NCI-H446 treated with DMSO at 0.1 percent for 48 hours (cell line): Measurements from ENCODE around the gene USP15.

Experiments used
- DNase-seq: peaks from one replicate; lab custom pipeline; 2025; lab: John Stamatoyannopoulos, UW

Gene USP15

GRCh38 chr12:62284749-62285148 lies 24.5 kb downstream of the USP15 start:
- DNase-seq, result no peak

- DNase-seq, result no peak
These were observed 25.1 kb downstream of the USP15 start for GRCh38 chr12:62285284-62285683.

DNA sequence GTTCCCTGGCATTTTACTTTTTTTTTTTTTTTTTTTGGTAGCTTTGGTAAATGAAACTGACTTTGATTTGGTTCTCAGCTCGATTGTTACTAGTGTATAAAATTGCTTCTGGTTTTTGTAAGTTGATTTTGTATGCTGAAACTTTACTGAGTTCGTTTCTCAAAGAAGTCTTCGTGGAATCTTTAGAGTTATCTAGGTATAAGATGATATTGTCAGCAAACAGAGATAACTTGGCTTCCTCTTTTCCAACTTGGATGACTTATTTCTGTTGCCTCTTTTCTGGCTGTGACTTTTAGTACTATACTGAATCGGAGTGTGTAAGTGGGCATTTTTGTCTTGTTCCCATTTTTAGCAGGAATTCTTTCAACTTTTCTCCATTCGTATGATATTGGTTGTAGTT lies 28.1 kb downstream of the USP15 start:
- no peak for DNase-seq

DNA sequence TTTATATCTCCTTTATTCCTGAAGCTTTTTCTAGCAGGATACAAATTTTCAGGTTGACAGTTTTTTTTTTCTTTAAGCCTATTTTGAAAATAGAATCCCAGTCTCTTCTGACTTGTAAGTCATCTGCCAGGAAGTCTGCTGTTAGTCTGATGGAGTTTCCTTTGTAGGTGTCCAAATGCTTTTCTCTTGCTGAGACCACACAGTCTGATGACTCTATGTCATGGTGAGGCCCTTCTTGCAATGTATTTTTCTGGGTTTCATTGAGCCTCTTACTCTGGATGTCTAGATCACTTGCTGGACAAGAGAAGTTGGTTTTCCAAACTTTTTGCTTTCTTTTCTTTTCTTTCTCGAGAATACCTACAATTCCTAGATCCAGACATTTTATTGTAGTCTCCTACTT lies 30.6 kb downstream of the USP15 start:
- no peak for DNase-seq

DNA sequence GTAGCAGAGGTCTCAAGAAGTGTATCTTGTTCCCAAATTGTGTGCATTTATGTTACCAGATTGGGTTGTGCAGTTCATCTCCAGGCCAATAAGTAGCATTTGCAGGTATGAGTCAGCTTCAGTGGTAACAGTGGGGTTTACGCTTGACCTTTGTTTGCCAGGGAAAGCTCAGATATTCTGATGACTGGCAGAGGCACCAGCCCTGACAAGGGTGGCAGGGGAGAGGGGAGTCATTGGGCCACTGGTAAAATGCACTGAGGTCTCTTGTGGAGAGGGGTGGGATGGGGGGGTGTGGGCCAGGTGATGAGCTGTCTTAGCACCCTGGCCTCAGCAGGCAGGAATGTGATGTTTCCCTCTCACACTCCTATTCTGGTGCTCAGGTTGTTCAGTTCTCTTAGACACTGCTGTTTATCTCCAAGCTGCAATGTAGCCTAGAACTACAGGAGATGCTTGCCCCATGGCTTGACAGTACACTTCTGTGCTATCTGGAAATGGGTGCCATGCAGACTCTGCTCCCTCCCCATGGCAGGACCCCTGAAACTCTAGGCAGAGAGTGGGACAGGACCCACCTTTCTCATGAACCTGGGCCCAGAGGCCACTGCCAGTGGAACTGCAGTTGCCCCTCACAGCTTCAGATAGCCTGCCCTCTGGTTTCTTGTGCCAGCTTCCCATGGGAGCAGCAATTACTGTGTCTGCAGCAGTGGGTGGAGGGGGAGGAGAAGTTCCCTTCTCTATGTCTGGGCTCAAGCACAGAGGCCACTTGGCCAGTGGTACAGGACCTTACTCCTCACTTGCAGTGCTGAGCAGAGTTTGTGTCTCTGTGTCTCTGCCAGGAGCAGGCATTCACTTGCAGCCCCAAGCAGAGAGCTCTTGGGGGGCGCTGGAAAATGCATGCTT lies 31.9 kb downstream of the USP15 start:
- DNase-seq, result no peak

DNA sequence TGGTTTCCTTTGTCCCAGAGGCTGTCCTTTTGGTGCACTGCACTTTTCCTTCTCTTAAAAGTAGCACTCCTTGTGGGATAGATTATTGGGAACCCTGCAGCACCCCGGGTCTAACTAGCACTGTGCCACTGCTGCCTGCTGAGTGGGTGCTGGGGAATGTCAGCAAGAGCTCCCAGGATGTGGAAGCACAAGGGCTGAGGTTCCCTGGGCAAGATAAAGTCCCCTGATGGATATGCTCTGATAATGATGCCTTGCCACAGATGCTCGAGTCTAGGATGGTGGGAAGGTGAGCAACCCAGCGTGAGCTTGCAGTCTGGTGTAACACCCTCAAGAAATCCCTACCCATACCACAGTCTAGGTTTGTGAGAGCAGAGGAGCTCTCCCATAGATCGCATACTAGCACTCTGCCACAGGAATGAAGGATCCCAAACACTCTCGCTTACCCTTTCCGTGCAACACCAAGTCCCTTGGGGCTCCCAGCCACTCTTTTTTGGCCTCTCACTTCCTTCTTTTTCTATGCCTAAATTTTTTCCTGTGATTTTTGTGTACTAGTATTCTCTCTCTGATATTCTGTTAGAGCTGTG lies 32.6 kb downstream of the USP15 start:
- no peak for DNase-seq

DNA sequence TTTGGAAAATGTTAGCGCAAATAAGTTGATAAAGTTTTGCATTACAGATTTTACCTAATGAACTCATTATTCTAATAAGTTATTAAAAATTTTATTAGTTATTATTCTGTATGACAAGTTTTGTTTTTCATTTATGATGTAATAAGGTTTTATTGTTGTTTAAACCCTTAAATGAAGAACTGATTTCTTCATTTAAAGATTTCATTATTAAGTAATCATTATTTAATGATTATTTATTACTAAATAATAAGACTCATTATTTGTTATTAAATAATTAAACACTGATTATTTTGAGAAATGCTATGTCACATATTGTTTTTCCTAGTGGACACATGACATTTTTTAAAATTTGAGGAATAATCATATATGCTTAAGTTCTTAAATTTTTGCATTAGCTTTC lies 34.2 kb downstream of the USP15 start:
- no peak for DNase-seq

DNA sequence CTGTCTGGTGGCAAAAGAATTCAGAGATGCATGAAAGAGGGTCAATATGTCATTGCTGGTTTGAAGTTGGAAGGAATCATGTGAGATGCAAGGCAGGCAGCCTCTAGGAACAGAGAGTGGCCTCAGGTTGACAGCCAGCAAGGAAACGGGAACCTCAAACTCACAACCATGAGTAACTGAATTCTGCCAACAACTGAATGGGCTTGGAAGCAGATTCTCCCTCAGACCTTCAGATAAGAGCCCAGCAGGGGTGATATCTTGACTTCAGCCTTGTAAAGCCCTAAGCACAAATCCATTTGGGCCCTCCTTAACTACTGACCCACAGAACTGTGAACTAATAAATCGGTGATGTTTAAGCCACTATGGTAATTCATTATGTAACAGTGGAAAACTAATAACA lies 35.8 kb downstream of the USP15 start:
- DNase-seq, result no peak

- DNase-seq, result no peak
These were observed 37.1 kb downstream of the USP15 start for GRCh38 chr12:62297321-62297720.

DNA sequence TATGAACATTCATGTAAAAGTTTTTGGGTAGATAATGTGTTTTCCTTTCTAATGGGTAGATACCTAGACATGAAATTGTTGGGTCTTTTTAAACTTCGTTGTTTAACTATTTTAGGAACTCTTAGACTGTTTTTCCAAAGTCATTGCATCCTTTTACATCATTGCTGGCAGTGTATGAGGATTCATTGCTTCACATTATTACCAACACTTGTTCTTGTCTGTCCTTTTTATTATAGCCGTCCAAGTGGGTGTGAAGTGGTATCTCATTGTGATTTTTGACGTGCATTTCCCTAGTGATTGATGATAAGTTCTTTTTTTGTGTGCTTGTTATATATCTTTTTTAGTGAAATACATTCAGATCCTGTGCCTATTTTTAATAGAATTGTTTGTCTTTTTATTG lies 39.4 kb downstream of the USP15 start:
- DNase-seq, result no peak

DNA sequence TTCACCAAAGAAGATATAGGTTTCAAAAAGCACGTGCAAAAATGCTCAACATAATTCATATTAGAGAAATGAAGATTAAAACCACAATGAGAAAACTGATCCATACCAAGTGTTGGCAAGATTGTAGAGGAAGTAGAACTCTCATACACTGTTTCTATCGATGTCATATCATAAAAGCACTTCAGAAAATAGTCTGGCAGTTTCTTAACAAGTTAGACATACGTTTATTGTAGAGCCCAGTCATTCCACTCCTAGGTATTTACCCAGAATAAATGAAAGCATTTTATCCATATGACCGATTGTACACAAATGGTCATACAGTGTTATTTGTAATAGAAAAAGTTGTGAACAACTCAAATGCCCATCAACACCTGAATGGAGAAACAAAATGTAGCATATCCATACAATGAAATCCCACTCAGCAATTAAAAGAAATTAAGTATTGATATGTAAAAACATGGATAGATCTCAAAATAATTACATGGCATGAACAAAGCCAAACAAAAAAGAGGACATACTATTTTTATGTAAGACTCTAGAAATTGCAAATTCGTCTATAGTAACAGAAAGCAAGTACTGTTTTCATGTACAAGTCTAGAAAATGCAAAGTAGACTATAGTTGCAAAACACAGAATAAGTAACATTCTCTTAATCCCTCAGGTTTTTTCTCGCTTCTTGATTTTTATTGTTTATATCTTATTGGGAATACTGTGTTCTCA lies 41.0 kb downstream of the USP15 start:
- no peak for DNase-seq

DNA sequence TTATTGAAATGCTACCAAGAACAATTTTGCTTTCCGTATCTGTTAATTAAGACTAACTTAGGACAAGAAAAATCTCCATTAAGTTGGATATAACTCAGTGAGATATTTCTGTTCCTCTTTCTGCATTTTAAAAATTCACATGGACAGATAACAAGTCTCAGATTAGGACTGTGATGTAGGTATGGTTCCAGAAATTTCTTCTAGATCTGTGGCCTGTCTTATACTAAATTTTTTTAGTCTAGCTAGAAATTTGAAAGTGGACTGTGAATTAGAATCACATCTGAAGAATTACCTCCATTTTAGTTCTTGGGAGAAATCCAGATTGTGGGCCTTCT lies 41.6 kb downstream of the USP15 start:
- DNase-seq, result no peak

- DNase-seq, result no peak
These were observed 44.4 kb downstream of the USP15 start for GRCh38 chr12:62304560-62304959.

- no peak for DNase-seq
These were observed 45.6 kb downstream of the USP15 start for GRCh38 chr12:62305778-62306177.

- no peak for DNase-seq
These were observed 46.6 kb downstream of the USP15 start for GRCh38 chr12:62306569-62307530.

GRCh38 chr12:62308201-62308600 lies 48.0 kb downstream of the USP15 start:
- no peak for DNase-seq

DNA sequence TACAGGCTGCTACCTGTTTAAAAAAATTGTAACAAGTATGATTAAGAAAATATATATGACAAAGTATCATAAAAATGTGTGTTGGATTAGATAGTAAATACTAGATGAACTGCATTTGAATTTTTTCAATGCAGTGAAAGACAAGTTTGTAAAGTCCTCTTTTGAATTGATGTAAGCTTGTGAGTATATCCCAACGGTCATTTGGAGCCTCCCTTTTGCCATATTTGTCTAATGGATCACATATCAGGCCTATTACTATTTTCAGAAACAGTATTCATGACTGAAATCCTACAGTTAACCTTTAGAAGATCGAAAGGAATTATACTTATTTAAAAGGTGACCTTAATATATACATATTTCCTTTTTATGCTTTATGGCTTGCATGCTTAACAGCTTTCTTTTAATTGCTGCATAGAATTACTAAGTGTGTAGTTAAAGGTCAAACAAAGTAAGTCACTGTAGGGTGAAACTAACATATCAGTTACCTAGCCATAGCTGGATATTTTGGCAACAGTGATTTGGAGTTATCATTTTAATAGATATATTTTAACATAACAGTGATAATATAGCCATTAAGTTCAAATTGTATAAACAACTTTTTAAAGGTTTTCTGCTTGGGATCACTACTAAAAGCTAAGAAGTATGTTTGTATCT lies 53.6 kb downstream of the USP15 start:
- no peak for DNase-seq

DNA sequence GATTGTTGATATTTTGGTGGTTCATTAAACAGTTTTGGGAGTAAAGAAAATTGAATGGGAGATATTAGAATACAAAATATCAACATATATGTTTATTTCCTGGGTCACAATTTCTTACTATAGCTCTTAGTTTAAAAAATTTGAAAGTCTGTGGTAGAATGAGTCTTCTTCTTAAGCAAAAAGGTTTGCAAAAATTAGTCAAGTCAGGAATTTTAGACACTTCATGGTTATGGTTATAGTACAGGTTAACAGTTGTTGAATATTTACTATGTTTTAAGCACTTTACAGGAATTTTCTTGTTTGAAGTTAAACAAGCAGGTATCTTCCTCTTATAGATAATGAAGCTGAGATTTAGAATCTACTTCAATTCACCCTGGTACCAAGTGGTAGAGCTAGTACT lies 56.8 kb downstream of the USP15 start:
- DNase-seq, result no peak

DNA sequence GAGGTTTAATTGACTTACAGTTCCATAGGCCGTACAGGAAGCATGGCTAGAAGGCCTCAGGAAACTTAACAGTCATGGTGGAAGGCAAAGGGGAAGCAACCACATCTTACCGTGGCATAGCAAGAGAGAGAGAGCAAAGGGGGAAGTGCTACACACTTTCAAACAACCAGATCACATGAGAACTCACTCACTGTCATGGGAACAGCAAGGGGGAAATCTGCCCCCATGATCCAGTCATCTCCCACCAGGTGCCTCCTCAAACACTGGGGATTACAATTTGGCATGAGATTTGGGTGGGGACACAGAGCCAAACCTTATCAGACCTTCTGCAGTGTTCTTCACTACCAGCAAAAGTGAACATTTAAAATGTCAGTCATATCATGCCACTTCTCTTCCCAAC lies 58.9 kb downstream of the USP15 start:
- DNase-seq, result no peak

DNA sequence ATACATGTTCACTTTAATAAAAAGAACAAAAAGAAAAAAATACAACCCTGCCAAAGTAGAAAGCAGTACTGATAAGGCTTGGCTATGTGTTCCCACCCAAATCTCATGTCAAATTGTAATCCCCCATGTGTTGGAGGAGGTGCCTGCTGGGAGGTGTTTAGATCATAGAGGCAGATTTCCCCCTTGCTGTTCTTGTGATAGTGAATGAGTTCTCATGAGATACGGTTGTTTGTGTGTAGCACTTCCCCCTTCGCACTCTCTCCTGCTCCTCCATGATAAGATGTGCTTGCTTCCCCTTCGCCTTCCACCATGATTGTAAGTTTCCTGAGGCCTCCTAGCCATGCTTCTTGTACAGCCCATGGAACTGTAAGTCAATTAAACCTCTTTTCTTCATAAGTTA lies 59.9 kb downstream of the USP15 start:
- DNase-seq, result no peak

GRCh38 chr12:62323386-62323785 lies 63.2 kb downstream of the USP15 start:
- DNase-seq, result no peak
